Psoas muscle (tissue), 8 donors: ENCODE results near the gene ZNF732. TPM values are rescaled to one million over a fixed set of nuclear protein-coding genes. Genes with fewer than 3 reads are reported as not detected.
A peak's percentile ranks its signal among the peaks of the same experiment; 100 is the strongest.

ENCODE experiments used
- ATAC-seq, 4 donors: fragments of 200-7000 bp; cut with Tn5 transposase; one replicate each; pipeline ENCODE4 v1.9.1; 2020; ENCODE audit warnings: moderate library complexity in 3 of 4, mild to moderate bottlenecking in 2 of 4
- DNase-seq, 2 donors: peaks; one replicate each; pipeline ENCODE4 v3.0.0-alpha.2; 2020
- H3K27ac ChIP-seq: fragments of 200-600 bp; one replicate; pipeline ENCODE4 v1.8.0; 2022
- H3K27me3 ChIP-seq, 3 donors: fragments of 200-600 bp in 1 of 3; one replicate each; pipeline versions ENCODE4 v1.6.1 to v1.8.0; 2013 to 2022; ENCODE audit warnings: low read length in 2 of 3, mild to moderate bottlenecking in 2 of 3, moderate library complexity in 1 of 3; ENCODE audit not compliant: insufficient read depth in 3 of 3
- H3K36me3 ChIP-seq, 2 donors: fragments of 200-600 bp in 1 of 2; one replicate each; pipeline versions ENCODE4 v1.6.1 to v1.8.0; 2013 to 2022; ENCODE audit warnings: low read depth in 1 of 2, mild to moderate bottlenecking in 1 of 2, moderate library complexity in 1 of 2; ENCODE audit not compliant: insufficient read depth in 1 of 2
- H3K4me1 ChIP-seq: fragments of 200-600 bp; one replicate; pipeline ENCODE4 v1.8.0; 2022
- H3K4me3 ChIP-seq: fragments of 200-600 bp; one replicate; pipeline ENCODE4 v1.8.0; 2022; ENCODE audit warnings: mild to moderate bottlenecking
- H3K9me3 ChIP-seq: fragments of 200-600 bp; one replicate; pipeline ENCODE4 v1.8.0; 2022
- WGBS, 3 donors: extraction: QIAGEN DNeasy Blood & Tissue Kit; methylation state at CpG; one replicate each; pipeline versions ENCODE4 v1.1.6 to v1.1.7; 2013; 5-methylcytosine and 5-hydroxymethylcytosine counted together
- intact Hi-C, 2 donors: fragments of 100-400 bp; cut with DNase I; formaldehyde crosslinking; loops; one replicate each; pipeline versions ENCODE4 v1.11.0 to v1.14.2; 2022
- long read RNA-seq, 2 donors: library from polyadenylated mRNA; unstranded; transcript quantifications; one replicate each; pipeline ENCODE4 v2.0.0, GENCODE V29; 2021
- polyA plus RNA-seq, 3 donors: library from polyadenylated mRNA; stranded (reverse); fragments of 200-250 nt; gene quantifications; one replicate each; pipeline ENCODE4 v1.2.3, GENCODE V29; 2013
- total RNA-seq, 4 donors: library from RNA; stranded (reverse); fragmentation: NEBNext Ultra II Directional in 2 of 4; extraction: Animal tissue kit (Norgen Biotek cat#: 25700) in 2 of 4; gene quantifications; one replicate each; pipeline versions ENCODE4 v1.2.1 to v1.2.4, GENCODE V29; 2021 to 2023
- TF ChIP-seq, protein P1 (sequence below): fragments of 200-600 bp; IDR thresholded peaks from one replicate; pipeline ENCODE4 v1.8.0; 2022; ENCODE audit warnings: antibody characterized with exemption
- donor health status: healthy with polysubstance abuse.
- donor health status: DM: no; HTN: no; CAD: no; lungs with moderate emphysema.
- donor health status: Bipolar disorder and iron deficiency.
- donor health status: healthy.
- donor health status: DM: yes; HTN: yes; CAD: no.
- donor health status: DM: no; HTN: no; CAD: no.
- donor health status: DM: no; HTN: no; CAD: no.
- donor health status: DM: yes; HTN: yes; CAD: no.

Gene ZNF732
- total RNA-seq (under 1 TPM in 1 of 4 donors, not detected in 3; 0.10 TPM), polyA plus RNA-seq (under 1 TPM in 2 of 3 donors, not detected in 1; 0.01 to 0.03 TPM)
- long read RNA-seq, donor 1, result 0 reads
- long read RNA-seq, donor 2, result 0 reads

DNA sequence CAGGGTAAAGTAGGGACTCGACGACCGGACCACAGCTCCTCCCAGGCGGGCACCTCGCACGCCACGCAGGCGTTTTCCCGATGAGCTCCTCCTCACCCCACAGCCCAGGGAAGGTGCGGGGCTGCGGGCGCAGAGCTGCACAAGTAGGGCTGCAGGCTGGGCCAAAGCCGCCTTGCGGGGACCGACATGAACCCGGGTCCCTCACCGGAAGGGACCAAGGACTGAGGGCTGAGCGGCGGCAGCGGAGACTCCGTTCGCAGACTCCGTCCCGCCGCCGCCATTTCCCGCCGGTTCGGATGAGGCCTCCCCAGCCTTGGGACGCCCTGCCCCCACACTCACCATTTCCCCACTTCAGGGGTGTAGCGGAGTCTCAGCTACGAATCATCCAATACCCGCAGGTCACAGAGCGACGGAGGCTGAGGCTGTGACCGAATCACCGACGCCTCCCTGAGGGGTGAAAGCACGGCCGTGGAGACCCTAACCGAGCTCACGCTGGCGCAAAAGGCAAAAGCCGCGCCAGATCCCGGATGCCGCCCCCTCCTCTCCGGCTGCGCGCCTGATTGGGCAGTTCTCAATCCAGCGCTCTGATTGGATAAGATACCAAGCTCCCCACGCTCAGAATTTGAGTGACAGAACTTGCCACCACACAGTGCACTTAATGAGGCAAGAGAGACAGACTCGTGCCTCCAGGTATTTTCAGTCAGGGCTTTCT is at the start of gene ZNF732:
Gene ZNF732, minus strand, starts transcription at position 506 of the 712 bp plus-strand sequence. Its CDS starts 164 bp downstream, at position 342.
- H3K4me3 ChIP-seq, result peak within 1 kb of the TSS; percentile 47
- no peaks in the 10 kb centered on the region for H3K4me1 ChIP-seq
- ATAC-seq, result no peak
- H3K9me3 ChIP-seq, result no peaks in the 10 kb centered on the region
- WGBS, 3 donors, result 1 to 3% (median 2%) methylated on average over 40 to 53 of the region's 53 CpGs
- no peak within 1 kb of the TSS for H3K27ac ChIP-seq
- DNase-seq, result peak in 1 of 2 donors; percentile 14
- intact Hi-C loops, result no loop called here
- no peaks in the 10 kb centered on the region for H3K36me3 ChIP-seq
- H3K27me3 ChIP-seq, result peaks cover 0 to 28% (median 22%) of the 10 kb centered on the region in 3 donors
- TF ChIP-seq, protein P1, sequence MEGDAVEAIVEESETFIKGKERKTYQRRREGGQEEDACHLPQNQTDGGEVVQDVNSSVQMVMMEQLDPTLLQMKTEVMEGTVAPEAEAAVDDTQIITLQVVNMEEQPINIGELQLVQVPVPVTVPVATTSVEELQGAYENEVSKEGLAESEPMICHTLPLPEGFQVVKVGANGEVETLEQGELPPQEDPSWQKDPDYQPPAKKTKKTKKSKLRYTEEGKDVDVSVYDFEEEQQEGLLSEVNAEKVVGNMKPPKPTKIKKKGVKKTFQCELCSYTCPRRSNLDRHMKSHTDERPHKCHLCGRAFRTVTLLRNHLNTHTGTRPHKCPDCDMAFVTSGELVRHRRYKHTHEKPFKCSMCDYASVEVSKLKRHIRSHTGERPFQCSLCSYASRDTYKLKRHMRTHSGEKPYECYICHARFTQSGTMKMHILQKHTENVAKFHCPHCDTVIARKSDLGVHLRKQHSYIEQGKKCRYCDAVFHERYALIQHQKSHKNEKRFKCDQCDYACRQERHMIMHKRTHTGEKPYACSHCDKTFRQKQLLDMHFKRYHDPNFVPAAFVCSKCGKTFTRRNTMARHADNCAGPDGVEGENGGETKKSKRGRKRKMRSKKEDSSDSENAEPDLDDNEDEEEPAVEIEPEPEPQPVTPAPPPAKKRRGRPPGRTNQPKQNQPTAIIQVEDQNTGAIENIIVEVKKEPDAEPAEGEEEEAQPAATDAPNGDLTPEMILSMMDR, result no peak

DNA sequence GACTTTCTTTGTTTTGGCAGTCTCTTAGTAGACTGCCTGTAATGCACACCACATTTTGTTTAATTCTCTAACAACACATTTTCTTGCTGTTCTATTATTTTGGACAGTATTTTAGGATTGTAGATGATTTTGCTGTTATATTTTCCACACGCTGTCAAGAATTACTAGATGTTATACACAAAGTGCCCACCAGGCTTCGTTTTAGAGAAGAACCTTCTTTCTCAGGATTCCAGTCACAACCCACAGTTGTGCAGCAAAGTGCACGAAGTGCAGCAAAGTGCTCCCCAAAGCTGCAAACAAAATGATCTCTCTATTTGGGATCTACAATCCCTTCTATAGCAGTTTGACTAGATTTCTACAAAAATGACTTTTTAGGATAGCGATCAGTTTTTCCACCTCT is 34.7 kb upstream of the ZNF732 start:
- no peaks in the 10 kb centered on the region for H3K27me3 ChIP-seq
- no peak overlapping the region for H3K4me3 ChIP-seq
- DNase-seq, result no peak
- TF ChIP-seq, protein P1, result peak; percentile 9
- H3K4me1 ChIP-seq, result peaks cover 9% of the 10 kb centered on the region
- 92 to 96% (median 94%) methylated on average over 4 of the region's 4 CpGs for WGBS, 3 donors
- intact Hi-C loops, result no loop called here
- no peak overlapping the region for H3K27ac ChIP-seq
- peaks cover 6 to 14% of the 10 kb centered on the region in 2 donors for H3K36me3 ChIP-seq
- ATAC-seq, result no peak
- peaks cover 7% of the 10 kb centered on the region for H3K9me3 ChIP-seq

DNA sequence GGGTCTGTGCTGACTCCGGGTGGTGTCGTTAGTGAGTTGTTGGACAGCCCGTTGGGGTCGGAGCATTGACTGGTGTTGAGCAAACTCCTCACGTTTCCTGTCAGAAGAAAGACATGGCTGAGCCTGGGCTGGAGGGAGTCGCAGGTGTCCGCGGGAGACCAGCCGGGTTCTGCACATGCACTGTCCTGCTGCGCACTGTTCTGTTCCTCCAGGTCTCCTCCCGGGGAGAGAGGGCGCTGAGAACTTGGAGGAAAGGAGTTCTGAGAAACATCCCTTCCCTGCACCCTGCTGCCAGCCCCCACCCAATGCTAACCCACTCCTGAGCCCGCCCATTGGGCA is 33.5 kb upstream of the ZNF732 start:
- H3K36me3 ChIP-seq, result peaks cover 0 to 1% of the 10 kb centered on the region in 2 donors
- ATAC-seq, result no peak
- DNase-seq, result no peak
- H3K27ac ChIP-seq, result no peak overlapping the region
- TF ChIP-seq, protein P1, result no peak
- H3K27me3 ChIP-seq, result no peaks in the 10 kb centered on the region
- intact Hi-C loops, result no loop called here
- H3K9me3 ChIP-seq, result peaks cover 3% of the 10 kb centered on the region
- 16 to 34% (median 28%) methylated on average over 12 to 13 of the region's 13 CpGs for WGBS, 3 donors
- peaks cover 9% of the 10 kb centered on the region for H3K4me1 ChIP-seq
- H3K4me3 ChIP-seq, result peak overlapping the region; percentile 77

DNA sequence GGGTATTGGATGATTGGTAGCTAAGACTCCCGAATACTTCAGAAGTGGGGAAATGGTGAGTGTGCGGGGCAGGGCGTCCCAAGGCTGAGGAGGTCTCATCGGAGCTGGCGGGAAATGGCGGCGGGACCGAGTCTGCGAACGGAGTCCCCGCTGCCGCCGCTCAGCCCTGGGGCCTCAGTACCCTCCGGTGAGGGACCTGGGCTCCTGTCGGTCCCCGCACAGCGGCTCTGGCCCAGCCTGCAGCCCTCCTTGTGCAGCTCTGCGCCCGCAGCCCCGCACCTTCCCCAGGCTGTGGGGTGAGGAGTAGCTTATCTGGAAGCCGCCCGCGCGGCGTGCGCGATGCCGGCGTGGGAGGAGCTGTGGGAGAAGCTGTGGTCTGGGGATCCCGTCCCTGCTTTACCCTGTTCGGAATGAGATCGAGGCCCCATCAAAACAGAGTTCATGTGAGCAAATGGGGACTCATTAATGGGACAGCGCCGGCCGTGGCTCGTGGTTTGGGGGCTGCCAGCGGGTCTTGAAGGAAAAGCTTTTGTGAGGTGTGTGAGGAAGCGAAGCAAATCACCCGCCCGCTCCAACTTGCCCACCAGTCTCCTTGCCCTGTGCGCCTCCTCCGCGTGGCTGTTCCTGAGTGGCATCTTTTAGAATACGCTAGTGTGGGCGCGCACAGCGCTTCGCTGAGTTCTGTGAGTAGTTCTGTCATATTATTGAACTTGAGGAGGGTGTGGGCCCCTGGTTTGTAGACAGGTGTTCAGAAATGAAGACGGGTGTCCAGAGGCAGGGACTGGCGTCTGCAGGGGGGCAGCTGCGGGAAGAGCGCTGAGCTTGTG is 32.9 kb upstream of the ZNF732 start:
- Histone ChIP-seq H3K36me3 (no peaks in the 10 kb centered on the region), H3K9me3 (peaks cover 3% of the 10 kb centered on the region), H3K4me3 (peak overlapping the region; percentile 77), H3K4me1 (peaks cover 9% of the 10 kb centered on the region), H3K27me3 (no peaks in the 10 kb centered on the region), H3K27ac (peak overlapping the region; percentile 75)
- DNase-seq, result peak; percentile 41 to 67
- intact Hi-C loops, result no loop called here
- ATAC-seq, result peak; percentile 42 to 65 (median 46)
- 1 to 2% (median 2%) methylated on average over 49 to 52 of the region's 52 CpGs for WGBS, 3 donors
- TF ChIP-seq, protein P1, result no peak
